Hepatocyte (in vitro differentiated cells): ENCODE data around the gene SRCIN1.

ENCODE experiments used
- EZH2 ChIP-seq: fragments of 200-600 bp; sonication (generic); IDR thresholded peaks from 2 replicates; pipeline ENCODE4 v1.6.1; 2016; ENCODE audit warnings: antibody characterized with exemption, mild to moderate bottlenecking, borderline replicate concordance
- TF ChIP-seq, protein P1 (sequence below): fragments of 200-600 bp; sonication (generic); IDR thresholded peaks from 2 replicates; pipeline ENCODE4 v1.5.1; 2016; ENCODE audit warnings: antibody characterized with exemption, mild to moderate bottlenecking; ENCODE audit not compliant: poor library complexity

DNA sequence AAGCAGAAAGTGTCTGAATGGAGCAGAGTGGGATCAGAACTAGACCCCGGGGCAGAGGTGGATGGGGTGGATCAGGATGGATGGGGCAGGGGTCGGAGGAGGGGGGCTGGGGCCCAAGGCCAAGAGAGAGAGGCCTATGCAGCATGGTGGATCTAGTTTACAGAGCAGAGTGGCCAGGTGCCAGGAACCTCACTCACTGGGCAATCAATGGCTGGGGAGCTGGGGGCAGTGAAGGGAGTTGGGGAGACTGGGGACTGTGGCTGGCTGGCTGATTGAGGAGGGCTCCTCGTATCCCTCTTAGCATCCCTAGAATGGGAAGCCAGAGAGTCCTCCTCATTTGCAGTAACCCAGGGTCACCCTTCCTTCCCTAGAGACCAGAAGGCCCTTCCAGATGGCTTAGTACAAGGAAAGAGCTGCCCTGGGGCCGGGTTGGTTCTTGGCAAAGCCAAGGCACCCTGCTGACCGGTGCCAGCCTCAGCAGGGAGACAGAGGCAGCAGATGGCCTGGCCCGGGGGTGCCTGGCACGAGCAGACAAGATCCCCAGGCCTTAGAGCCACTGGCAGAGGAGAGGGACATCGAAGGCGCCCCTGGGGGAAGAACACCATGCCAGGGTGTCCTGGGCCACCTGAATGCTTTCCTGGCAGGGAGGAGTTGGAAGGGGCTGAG lies 36.8 kb downstream of the SRCIN1 start:
- TF ChIP-seq EZH2, result no peak
- TF ChIP-seq, protein P1, sequence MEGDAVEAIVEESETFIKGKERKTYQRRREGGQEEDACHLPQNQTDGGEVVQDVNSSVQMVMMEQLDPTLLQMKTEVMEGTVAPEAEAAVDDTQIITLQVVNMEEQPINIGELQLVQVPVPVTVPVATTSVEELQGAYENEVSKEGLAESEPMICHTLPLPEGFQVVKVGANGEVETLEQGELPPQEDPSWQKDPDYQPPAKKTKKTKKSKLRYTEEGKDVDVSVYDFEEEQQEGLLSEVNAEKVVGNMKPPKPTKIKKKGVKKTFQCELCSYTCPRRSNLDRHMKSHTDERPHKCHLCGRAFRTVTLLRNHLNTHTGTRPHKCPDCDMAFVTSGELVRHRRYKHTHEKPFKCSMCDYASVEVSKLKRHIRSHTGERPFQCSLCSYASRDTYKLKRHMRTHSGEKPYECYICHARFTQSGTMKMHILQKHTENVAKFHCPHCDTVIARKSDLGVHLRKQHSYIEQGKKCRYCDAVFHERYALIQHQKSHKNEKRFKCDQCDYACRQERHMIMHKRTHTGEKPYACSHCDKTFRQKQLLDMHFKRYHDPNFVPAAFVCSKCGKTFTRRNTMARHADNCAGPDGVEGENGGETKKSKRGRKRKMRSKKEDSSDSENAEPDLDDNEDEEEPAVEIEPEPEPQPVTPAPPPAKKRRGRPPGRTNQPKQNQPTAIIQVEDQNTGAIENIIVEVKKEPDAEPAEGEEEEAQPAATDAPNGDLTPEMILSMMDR, result no peak
